ENCODE measurements around the gene C1QTNF6.

C1QTNF6 gene

GRCh38 chr22:37195921-37196320 is 7.9 kb upstream of the C1QTNF6 start:
- TF ChIP-seq POLR2AphosphoS5 (IDR thresholded peaks at IDR 0.05; ENCODE audit: low read depth, low read length) (no peak), TAF1 (IDR thresholded peaks at IDR 0.05; ENCODE audit: low read depth, low read length) (no peak), SPI1 (IDR thresholded peaks at IDR 0.05; ENCODE audit: low read depth, low read length) (no peak), POLR2A (IDR thresholded peaks at IDR 0.05; ENCODE audit: low read depth, low read length) (no peak), PAX5 (IDR thresholded peaks at IDR 0.05; ENCODE audit: insufficient read depth, low read length, severe bottlenecking) (no peak), POU2F2 (IDR thresholded peaks at IDR 0.05; ENCODE audit: low read depth, low read length) (no peak)
- no peak for DNase-seq (ENCODE audit: insufficient read length, low spot score)
- no peak for FAIRE-seq

GRCh38 chr22:37194750-37195149 is 6.7 kb upstream of the C1QTNF6 start:
- no peak for FAIRE-seq
- no peak for TF ChIP-seq POLR2AphosphoS5 (IDR thresholded peaks at IDR 0.05; ENCODE audit: low read depth, low read length)
- TF ChIP-seq PAX5 (IDR thresholded peaks at IDR 0.05; ENCODE audit: insufficient read depth, low read length, severe bottlenecking): no peak
- no peak for TF ChIP-seq SPI1 (IDR thresholded peaks at IDR 0.05; ENCODE audit: low read depth, low read length)
- no peak for TF ChIP-seq POLR2A (IDR thresholded peaks at IDR 0.05; ENCODE audit: low read depth, low read length)
- TF ChIP-seq POU2F2 (IDR thresholded peaks at IDR 0.05; ENCODE audit: low read depth, low read length): no peak
- no peak for TF ChIP-seq TAF1 (IDR thresholded peaks at IDR 0.05; ENCODE audit: low read depth, low read length)
- DNase-seq (ENCODE audit: insufficient read length, low spot score): no peak

- TF ChIP-seq POLR2AphosphoS5 (IDR thresholded peaks at IDR 0.05; ENCODE audit: low read depth, low read length) (no peak), PAX5 (IDR thresholded peaks at IDR 0.05; ENCODE audit: insufficient read depth, low read length, severe bottlenecking) (no peak), POLR2A (IDR thresholded peaks at IDR 0.05; ENCODE audit: low read depth, low read length) (no peak)
- DNase-seq (ENCODE audit: insufficient read length, low spot score): no peak
- FAIRE-seq: no peak
These were observed 5.7 kb upstream of the C1QTNF6 start for GRCh38 chr22:37193629-37194191.

GRCh38 chr22:37192741-37193140 is 4.7 kb upstream of the C1QTNF6 start:
- FAIRE-seq (no peak), DNase-seq (ENCODE audit: insufficient read length, low spot score) (no peak)

GRCh38 chr22:37192204-37192603 is 4.2 kb upstream of the C1QTNF6 start:
- no peak for FAIRE-seq
- TF ChIP-seq PAX5 (IDR thresholded peaks at IDR 0.05; ENCODE audit: insufficient read depth, low read length, severe bottlenecking) (no peak), POU2F2 (IDR thresholded peaks at IDR 0.05; ENCODE audit: low read depth, low read length) (no peak), POLR2AphosphoS5 (IDR thresholded peaks at IDR 0.05; ENCODE audit: low read depth, low read length) (no peak), TAF1 (IDR thresholded peaks at IDR 0.05; ENCODE audit: low read depth, low read length) (no peak), SPI1 (IDR thresholded peaks at IDR 0.05; ENCODE audit: low read depth, low read length) (no peak), POLR2A (IDR thresholded peaks at IDR 0.05; ENCODE audit: low read depth, low read length) (no peak)
- no peak for DNase-seq (ENCODE audit: insufficient read length, low spot score)

More at GRCh38 chr22:37192741-37193140, 4.7 kb upstream of the C1QTNF6 start:
- TF ChIP-seq PAX5 (IDR thresholded peaks at IDR 0.05; ENCODE audit: insufficient read depth, low read length, severe bottlenecking): no peak
- no peak for TF ChIP-seq SPI1 (IDR thresholded peaks at IDR 0.05; ENCODE audit: low read depth, low read length)
- TF ChIP-seq TAF1 (IDR thresholded peaks at IDR 0.05; ENCODE audit: low read depth, low read length): no peak
- TF ChIP-seq POU2F2 (IDR thresholded peaks at IDR 0.05; ENCODE audit: low read depth, low read length): no peak
- TF ChIP-seq POLR2A (IDR thresholded peaks at IDR 0.05; ENCODE audit: low read depth, low read length): no peak
- no peak for TF ChIP-seq POLR2AphosphoS5 (IDR thresholded peaks at IDR 0.05; ENCODE audit: low read depth, low read length)

- no peak for FAIRE-seq
- no peak for TF ChIP-seq POLR2A (IDR thresholded peaks at IDR 0.05; ENCODE audit: low read depth, low read length)
- DNase-seq (ENCODE audit: insufficient read length, low spot score): no peak
These were observed 2.3 kb upstream of the C1QTNF6 start for GRCh38 chr22:37190262-37190780.

GRCh38 chr22:37188901-37189466 is 937 bp upstream of the C1QTNF6 start:
- TF ChIP-seq TAF1 (IDR thresholded peaks at IDR 0.05; ENCODE audit: low read depth, low read length) (no peak), SPI1 (IDR thresholded peaks at IDR 0.05; ENCODE audit: low read depth, low read length) (no peak), POLR2AphosphoS5 (IDR thresholded peaks at IDR 0.05; ENCODE audit: low read depth, low read length) (no peak), POU2F2 (IDR thresholded peaks at IDR 0.05; ENCODE audit: low read depth, low read length) (no peak), POLR2A (IDR thresholded peaks at IDR 0.05; ENCODE audit: low read depth, low read length) (no peak), PAX5 (IDR thresholded peaks at IDR 0.05; ENCODE audit: insufficient read depth, low read length, severe bottlenecking) (no peak)
- no peak for DNase-seq (ENCODE audit: insufficient read length, low spot score)
- FAIRE-seq: no peak

- FAIRE-seq: no peak
- no peak for DNase-seq (ENCODE audit: insufficient read length, low spot score)
- TF ChIP-seq POU2F2 (IDR thresholded peaks at IDR 0.05; ENCODE audit: low read depth, low read length) (no peak), SPI1 (IDR thresholded peaks at IDR 0.05; ENCODE audit: low read depth, low read length) (no peak), POLR2A (IDR thresholded peaks at IDR 0.05; ENCODE audit: low read depth, low read length) (no peak), TAF1 (IDR thresholded peaks at IDR 0.05; ENCODE audit: low read depth, low read length) (no peak), POLR2AphosphoS5 (IDR thresholded peaks at IDR 0.05; ENCODE audit: low read depth, low read length) (no peak), PAX5 (IDR thresholded peaks at IDR 0.05; ENCODE audit: insufficient read depth, low read length, severe bottlenecking) (no peak)
These were observed 526 bp downstream of the C1QTNF6 start for GRCh38 chr22:37187552-37187890.

- DNase-seq (ENCODE audit: insufficient read length, low spot score) (no peak), FAIRE-seq (no peak)
- TF ChIP-seq PAX5 (IDR thresholded peaks at IDR 0.05; ENCODE audit: insufficient read depth, low read length, severe bottlenecking): no peak
- TF ChIP-seq SPI1 (IDR thresholded peaks at IDR 0.05; ENCODE audit: low read depth, low read length): no peak
- TF ChIP-seq POU2F2 (IDR thresholded peaks at IDR 0.05; ENCODE audit: low read depth, low read length): no peak
- TF ChIP-seq POLR2A (IDR thresholded peaks at IDR 0.05; ENCODE audit: low read depth, low read length): no peak
- TF ChIP-seq TAF1 (IDR thresholded peaks at IDR 0.05; ENCODE audit: low read depth, low read length): no peak
- TF ChIP-seq POLR2AphosphoS5 (IDR thresholded peaks at IDR 0.05; ENCODE audit: low read depth, low read length): no peak
These were observed 987 bp downstream of the C1QTNF6 start for GRCh38 chr22:37186997-37187522.
